Keratinocyte (primary cell): ENCODE measurements around the gene KCNN3.

Experiments used
- CTCF ChIP-seq, 3 experiments: IDR thresholded peaks in 1 of 3; conservative IDR thresholded peaks in 1 of 3; optimal IDR thresholded peaks in 1 of 3; 2 replicates in 2 of 3; 3 replicates in 1 of 3; pipeline versions ENCODE3 to v1.5.1; 2011; ENCODE audit warnings: low read length in 3 of 3, mild to moderate bottlenecking in 3 of 3, moderate library complexity in 2 of 3, control low read depth in 1 of 3, inconsistent platforms in 1 of 3; ENCODE audit not compliant: insufficient read depth in 2 of 3; ENCODE audit errors: extremely low read depth in 1 of 3
- EZH2 ChIP-seq: IDR thresholded peaks from one replicate; pipeline ENCODE4 v1.6.1; 2012; ENCODE audit warnings: inconsistent platforms, mild to moderate bottlenecking, low read length, moderate library complexity

DNA sequence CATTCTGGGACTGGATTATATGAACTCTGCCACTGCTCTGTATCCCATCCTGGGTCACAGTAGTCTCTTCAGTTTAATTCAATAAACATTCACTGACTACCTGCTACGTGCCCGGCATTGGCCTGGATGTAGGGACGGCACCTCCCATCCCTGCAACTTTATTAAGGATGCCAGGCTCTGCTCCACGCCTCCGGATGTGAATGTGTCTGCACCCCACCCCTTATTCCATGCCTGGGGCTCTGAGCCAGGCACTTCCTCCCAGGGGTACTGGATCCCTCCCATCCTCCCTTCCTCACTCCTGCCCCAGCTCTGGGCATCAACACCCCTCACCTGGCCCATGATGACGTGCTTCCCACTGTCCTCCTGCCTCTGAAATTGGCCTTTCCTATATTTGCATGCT, 53.7 kb downstream of the KCNN3 start:
- TF ChIP-seq CTCF (optimal IDR thresholded peaks at IDR 0.05 in 1 of 3, IDR thresholded peaks at IDR 0.05 in 1 of 3, conservative IDR thresholded peaks at IDR 0.05 in 1 of 3; ENCODE audit: extremely low read depth in 1 of 3, insufficient read depth in 2 of 3, low read length in 3 of 3), result no peak
- TF ChIP-seq EZH2, result no peak
